Measurements from ENCODE around the gene SUMO4.

Gene SUMO4

DNA sequence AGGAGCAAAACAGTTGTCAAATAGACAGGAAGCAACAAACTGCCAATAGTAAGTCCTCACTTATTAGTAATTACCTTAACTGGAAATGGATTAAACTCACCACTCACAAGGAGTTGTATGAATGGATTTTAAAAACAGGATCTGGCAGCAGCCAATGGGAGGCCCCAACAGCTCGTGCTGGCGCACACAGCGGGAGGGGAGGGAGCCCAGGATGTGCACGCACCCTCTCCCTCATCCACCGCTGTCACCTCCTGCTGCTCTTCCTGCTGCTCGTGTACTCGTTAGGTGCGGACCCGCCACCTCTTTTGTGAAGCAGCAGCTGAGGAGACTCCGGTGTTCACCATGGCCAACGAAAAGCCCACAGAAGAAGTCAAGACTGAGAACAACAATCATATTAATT, at the start of gene SUMO4:
TSS of gene SUMO4 (plus strand) at position 213 of the 400 bp plus-strand sequence. CDS start at position 343, 130 bp downstream.
- no peak for DNase-seq

DNA sequence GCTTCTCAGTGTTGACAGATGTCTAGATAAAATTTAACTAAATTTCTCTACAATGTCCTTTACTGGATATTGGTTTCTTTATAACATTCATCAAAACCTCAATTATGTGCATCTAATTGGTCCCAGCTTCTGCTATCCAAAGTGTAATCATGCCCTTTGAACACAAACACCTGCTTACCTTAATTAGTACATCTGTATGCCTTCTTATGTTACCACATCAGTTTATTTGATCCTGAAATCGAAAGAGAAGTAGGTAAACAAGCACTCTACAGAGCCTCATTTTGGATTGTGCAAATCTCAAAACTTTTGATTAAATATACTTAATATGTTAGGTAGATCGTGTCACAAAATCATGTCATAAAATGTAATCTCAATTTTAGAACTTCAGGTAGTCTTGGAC, 46.1 kb upstream of the SUMO4 start:
- DNase-seq: no peak

DNA sequence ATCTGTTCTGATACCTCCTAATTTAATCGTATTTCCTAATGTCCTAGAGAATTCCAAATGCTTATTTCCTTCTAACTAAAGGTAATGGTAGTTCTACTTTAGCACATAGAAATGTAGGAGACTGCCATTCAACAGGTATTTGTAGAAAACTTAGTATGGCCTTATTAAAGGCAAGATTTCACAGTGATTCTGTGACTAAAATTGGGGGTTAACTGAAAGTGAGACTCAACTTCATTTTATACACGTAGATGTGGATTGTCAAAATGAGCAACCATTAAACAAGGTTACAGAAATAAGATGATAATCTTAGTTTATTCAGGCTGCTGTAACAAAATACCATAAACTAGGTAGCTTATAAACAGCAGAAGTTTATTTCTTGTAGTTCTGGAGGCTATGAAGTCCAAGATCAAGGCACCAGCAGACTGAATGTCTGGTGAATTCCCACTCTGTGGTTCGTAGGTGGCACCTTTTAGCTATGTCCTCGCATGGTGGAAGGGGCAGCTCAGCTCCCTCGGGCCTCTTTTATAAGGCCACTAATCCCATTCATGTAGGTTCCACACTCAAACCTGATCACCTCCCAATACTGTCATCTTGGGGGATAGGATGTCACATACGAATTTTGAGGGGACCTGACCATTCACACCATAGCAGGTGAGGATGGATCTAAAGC, 43.8 kb upstream of the SUMO4 start:
- no peak for DNase-seq

DNA sequence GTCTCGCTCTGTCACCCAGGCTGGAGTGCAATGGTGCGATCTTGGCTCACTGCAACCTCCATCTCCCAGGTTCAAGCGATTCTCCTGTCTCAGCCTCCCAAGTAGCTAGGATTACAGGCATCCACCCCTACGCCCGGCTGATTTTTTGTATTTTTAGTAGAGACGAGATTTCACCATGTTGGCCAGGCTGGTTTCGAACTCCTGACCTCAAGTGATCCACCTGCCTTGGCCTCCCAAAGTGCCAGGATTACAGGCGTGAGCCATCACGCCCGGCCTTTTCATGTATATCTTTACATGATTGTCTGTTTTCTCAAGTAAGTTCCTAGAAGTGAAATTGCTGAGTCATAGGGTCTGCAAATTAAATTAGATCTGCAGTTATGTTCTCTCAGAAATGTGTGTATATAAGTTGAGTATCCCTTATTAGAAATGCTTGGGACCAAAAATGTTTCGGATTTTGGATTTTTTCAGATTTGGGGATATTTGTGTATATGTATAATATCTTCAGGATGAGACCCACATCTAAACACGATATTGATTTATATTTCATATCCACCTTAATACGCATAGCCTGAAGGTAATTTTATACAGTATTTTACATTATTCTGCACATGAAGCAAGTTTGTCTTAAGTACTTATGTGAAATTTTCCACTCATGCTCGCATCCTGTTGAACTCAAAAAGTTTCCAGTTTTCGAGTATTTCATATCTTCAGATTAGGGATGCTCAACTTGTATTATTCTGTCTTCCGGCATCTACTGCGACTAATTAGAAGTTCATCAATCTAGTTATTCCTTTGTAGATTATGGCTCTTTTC, 42.1 kb upstream of the SUMO4 start:
- no peak for DNase-seq

DNA sequence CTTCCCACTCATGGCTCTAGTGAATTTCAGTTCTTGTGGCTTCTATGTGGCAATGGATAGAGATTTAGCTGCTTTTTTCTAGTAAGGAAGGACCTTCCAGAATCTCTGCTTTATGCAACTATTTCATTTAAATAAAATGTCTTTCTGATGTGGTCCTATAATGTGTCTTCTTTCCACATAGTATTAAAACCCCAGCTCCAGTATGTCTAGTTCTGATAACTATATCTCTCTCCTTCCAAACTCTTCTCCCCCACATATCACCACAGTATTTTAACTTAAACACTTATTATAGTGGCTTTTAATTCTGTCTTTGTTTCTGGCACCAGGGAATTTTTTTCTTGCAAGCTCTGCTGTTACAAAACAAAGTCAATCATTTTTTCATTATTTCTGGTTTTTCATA, 40.6 kb upstream of the SUMO4 start:
- DNase-seq: no peak

DNA sequence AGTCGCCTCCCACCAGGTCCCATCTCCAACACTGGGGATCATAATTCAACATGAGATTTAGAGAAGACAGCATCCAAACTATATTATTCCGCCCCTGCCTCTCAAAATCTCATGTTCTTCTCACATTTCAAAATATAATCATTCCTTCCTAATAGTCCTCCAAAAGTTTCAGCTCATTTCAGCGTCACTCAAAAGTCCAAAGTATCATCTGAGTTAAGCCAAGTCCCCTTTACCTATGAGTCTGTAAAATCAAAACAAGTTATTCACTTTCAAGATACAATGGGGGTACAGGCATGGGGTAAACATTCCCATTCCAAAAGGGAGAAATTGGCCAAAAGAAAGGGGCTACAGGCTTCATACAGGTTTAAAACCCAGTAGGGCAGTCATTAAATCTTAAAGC, 39.5 kb upstream of the SUMO4 start:
- no peak for DNase-seq

DNA sequence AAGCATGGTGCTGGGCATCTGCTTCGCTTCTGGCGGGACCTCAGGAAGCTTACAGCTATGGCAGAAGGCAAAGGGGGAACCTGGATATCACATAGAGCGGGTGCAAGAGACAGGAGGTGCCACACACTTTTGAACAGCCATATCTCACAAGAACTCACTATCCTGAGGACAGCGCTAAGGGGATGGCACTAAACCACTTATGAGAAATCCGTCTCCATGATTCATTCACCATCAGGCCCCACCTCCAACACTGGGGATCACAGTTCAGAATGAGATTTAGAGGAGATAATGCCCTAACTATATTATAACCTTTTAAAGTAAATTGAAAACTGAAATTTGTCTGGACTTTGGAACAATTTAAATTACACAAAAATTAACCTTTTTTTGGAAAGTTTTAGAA, 37.8 kb upstream of the SUMO4 start:
- DNase-seq: no peak

DNA sequence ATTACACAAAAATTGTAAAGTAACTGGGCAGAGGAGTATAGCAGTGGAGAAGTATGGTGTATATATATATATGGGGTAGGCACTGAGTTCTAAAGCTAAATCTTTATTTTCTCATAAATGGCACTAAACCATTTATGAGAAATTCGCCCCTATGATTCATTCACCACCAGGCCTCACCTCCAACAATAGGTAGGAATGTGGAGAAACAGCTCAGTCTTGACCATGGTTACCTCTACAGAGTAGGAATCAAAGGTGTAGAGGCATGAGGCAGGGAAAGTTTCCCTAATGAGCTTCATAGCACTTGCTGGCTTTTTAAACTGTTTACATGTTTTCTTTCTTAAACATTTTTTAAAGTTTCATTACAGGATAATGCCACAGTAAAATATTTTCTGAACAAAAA, 36.9 kb upstream of the SUMO4 start:
- DNase-seq: no peak

DNA sequence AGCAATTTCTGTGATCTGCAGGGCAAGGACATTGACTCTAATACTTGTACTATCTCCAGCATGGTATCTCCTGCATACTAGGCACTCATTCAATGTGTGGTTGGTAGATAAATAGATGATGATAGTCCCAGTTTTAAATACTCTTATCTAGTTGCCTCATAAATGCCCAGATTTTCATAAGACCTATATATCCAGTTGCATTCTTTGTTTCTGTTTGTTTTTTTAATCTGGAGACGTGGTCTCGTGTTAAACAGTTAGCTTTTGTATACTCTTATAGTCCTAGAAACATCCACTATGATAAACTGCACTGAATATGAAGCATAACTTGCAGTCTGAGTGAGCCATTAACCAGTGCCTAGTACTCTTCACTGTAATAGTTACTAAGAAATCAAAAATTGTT, 35.5 kb upstream of the SUMO4 start:
- DNase-seq: no peak

DNA sequence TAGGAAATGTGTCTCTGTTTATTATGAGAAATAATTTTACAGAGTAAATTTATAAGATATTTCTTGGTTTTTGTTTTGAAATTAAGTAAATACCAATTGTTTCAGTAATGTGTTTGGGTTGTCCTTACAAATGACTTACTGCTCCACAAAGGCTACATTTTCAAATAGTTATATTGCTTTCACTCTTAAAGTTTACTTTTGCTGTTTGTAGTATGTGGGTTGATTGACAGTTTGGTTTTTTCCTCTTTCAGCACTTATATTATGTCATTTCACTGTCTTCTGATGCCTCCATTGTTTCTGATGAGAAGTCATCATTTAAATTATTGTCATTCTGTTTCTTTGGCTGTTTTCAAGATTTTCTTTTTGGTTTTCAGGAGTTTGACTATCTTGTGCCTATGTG, 34.9 kb upstream of the SUMO4 start:
- DNase-seq: no peak

DNA sequence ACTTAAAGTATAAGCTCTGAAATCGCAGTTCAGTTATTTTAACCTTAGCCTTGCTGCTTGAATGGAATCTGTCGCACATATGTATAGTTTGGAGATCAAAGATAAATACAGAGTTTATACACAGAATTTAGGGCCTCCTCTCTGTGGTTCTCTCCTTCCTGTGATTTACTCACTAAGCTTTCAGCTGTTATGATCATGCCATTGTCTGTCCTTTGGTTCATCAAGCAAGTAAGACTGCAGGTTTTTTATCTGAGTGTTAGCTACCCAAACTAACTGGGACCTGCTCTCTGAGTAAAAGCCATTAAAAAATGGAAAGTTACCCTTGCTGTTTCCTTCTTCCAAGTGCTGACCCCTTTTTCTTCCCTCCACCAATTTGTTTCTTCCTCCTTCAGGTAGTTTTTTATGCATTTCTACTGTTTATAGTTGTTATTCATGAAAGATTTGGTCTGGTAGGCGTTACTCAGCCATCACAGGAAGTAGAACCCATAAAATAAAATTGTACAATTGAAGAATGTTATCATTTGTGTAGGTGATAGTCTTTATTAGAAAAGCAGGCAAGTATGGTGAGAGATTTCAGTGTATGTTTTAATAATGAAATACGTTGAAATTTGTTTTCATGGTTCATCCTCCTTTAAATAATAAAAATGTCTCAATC, 33.7 kb upstream of the SUMO4 start:
- no peak for DNase-seq

DNA sequence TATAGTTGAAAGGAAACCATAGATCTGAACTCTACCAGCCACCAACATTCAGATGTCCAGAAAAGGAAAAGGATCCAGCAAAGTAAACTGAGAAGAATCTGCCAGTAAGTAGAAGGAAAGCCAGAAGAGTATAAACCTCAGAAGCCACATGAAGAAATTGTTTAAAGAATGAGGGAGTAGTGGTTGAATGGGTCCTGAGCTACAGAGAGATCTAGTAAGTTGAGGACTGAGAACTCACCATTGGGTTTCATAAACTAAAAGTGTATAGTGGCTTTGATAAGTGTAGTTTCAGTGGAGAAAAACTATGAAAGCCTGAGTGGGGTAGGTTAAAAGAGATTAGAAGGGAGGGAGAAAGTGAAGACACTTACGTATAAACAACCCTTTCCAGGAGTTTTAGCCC, 32.0 kb upstream of the SUMO4 start:
- no peak for DNase-seq

DNA sequence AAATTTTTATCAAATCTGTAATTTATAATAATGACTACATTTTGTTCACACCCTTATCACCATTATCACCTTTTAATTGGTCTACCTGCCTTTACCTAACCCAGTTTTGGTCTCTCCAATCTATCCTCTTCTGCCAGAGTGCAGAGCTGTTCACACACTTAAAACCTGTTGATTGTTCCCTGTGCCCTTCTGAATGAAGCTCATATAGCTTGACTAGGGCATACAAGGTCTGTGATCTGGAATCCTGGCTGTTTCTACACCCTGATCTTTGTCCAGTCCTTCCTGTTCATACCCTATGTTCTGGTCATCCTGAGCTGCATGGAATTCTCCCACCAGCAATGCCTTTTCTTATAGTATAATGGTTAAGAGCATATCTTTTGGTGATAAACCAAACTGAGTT, 28.9 kb upstream of the SUMO4 start:
- DNase-seq: no peak

DNA sequence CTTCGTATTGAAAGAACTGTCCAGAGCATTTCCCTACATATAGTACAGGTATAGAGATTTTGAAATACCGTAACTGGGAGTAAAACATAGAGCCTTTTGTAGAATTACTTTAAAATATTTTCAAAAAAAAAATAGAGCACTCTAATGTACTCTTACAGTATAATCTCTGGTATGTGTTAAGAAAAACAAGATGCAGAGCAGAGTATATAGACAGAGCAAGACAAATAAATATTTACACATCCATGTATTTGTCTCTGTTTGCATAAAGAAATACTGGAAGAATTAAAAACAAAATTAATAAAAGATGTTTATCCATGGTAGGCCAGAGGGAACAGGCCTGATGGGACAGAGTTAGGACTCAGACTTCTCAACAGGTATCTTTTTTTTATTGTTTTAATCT, 28.0 kb upstream of the SUMO4 start:
- DNase-seq: no peak

DNA sequence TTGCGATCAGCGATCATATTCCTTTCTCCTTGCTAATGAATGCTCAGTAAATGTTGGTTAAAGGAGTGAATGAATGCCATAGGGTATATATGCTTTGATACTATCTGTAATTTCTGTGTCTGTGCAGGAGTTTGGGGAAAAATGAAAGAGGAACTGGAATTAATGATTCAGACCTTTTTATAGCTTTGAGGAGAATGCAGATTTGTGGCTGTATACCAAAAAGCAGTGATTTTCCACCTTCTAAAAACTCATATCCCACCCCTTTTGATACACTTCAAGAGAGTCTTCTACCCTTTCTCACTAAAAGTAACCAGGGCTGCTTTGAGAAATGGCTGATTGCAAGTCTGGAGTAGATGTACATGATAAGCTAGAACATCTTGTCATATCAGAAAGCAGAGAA, 26.6 kb upstream of the SUMO4 start:
- DNase-seq: no peak

DNA sequence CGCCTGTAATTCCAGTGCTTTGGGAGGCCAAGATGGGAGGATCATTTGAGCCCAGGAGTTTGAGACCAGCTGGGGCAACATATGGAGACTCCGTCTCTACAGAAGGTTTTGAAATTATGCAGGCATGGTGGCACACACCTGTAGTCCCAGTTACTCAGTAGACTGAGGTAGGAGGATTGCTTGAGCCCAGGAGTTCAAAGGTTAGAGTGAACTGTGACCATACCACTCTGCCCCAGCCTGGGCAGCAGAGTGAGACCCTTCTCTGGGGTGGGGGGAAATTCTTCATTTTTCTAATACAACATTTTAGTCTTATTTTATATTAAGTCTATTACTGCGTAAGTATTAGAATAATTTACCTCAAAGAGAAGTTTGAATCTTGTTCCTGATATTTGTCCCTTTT, 20.1 kb upstream of the SUMO4 start:
- DNase-seq: no peak

DNA sequence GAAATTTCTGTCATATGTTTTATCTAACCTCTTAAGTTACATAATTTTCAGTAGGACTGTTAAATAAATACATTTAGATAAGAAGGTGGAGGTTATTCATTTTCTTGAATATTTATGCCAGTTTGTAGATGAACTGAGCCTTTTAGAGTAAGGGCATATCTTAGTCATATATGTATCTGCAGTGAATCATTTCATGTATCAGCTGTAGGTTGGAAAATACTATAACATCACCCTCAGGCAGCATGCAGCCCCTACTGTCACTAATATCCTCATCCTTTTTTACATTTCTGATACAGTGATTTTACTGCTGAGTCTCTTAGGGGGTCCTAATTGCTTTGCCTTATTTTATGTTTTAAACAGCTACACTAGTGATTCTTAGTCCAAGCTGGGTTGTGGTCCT, 19.5 kb upstream of the SUMO4 start:
- DNase-seq: no peak

DNA sequence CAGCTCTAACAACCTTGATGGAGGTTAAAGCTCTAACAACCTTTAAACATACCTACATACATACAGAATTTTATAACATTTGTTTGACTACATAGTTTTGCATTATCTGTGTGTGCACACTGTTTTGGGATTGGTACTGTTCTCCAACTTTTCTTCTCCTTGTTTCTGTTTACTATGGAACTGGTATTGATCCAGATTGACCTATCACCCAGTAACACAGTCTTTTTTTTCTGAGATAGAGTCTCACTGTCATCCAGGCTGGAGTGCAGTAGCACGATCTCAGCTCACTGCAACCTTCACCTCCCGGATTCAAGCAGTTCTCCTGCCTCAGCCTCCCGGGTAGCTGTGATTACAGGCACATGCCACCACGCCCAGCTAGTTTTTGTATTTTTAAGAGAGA, 16.7 kb upstream of the SUMO4 start:
- DNase-seq: no peak

DNA sequence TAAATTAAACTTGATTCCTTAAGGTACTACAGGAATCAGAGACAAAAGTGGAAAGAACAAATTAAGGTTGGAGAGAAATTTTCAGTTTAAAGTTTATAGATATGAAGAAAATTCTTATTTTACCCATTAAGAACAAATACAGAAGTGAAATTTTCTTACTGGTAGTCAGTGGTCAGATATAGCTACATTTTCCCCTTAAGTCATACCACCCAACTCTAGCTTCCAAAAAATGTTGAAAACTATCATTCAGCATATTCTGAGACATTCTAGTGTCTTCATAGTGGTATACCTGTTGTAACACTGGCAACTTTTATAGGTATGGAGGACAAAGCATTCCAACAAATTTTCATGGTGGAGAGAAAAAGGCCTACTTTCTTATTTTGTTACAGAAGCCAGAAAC, 15.6 kb upstream of the SUMO4 start:
- DNase-seq: no peak

DNA sequence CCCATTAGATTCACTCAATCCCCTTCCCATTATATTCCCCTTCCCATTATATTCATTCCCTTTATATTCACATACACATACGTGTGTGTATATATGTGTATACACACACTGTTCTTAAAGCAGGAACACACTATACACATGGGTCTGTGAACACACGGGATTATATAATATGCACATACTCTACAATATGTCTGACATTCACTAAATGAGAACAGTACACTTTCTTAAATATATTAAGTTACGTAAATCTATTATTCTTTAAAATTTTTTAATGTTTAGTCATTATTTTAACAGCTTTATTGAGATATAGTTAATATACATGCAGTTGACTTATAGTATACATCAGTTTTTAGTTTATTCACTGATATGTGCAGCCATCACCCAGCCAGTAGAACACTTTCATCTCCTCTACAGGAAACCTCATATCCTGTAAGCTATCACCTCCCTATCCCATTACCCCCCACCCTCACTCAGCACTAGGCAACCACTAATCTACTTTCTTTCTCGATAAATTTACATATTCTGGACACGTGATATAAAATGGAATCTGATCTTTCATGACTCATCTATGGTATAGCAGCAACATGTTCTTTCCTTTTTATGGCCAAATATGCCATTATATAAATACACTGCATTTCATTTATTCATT, 13.9 kb upstream of the SUMO4 start:
- DNase-seq: no peak

DNA sequence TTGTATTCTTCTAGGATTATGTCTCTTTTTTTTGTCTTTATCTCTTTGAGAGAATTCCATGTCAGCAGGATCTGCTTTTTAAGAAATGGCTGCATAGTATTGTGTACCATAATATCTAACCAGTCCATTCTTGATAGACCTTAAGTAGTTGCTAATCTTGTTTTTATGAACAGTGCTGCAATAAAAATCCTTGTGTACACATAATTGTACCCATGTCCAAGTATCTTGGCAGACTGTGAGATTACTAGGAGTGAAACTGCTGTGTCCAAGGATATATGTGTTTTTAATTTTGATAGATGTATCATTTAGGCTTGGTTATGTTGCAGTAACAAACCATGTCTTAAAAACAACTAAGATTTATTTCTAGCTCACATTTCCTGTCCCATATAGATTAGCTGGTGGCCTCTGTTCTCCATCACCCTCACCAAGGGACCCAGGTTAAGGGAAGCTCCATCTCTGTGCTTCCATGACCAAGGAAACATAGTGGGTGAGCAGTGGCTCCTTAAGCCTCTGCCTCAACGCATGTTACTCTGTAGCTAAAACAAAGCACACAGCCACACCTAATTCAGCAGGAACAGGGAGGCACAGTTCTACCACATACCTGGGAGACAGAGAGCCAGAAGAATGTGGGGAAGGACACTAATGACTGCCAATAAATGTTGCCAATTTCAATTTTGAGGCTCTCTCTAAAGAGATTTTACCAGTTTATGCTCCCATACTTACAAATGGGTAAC, 12.1 kb upstream of the SUMO4 start:
- DNase-seq: no peak

DNA sequence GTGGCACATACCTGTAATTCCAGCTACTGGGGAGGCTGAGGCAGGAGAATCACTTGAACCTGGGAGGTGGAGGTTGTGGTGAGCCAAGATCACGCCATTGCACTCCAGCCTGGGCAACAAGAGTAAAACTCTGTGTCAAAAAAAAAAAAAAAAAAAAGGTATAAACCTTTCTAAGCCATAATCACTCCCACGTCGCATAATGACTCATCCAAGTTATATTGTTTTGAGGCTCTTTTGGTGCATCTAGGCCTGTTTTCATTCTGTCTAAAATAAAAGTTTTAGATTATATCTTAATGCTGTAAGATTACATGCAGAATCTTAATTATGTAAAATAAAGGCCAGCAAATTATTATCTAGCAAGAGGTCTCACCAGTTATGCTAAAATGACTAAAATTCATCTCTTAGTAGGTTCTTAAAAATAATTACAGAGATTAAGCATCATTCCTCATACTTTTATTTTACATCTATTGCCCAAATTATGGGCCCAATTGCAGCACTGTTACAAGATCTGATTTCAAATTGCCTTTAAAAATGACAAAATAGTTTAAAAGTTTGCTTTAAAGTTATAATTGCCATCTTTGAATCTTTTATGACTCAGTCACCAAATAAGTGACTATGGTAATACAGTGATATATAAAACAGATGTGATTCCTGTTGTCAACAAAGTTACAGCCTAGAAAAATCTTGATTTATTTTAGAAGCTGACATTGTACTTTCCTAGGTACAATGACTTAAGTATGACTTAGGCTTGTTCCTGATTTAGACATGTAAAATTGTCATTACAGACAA, 10.4 kb upstream of the SUMO4 start:
- no peak for DNase-seq
